RPMI7951 (cell line): ENCODE data around the gene SAMD4B. TPM values are rescaled to one million over a fixed set of nuclear protein-coding genes. Genes with fewer than 3 reads are reported as not detected.
A peak's percentile ranks its signal among the peaks of the same experiment; 100 is the strongest.

ENCODE experiments used
- DNase-seq: peaks from one replicate; pipeline ENCODE4 v3.0.0-alpha.2; 2012; ENCODE audit warnings: low read depth
- total RNA-seq: library from RNA; depleted of rRNA; stranded (reverse); fragments of >200 nt; shearing (Covaris generic); gene quantifications from 2 replicates; pipeline ENCODE4 v1.2.3, GENCODE V29; 2014

SAMD4B gene
- total RNA-seq, 1 experiment from 2014 or later: 41.5 TPM

- peak; percentile 100 for DNase-seq
Observed at GRCh38 chr19:39390751-39391437, 48.7 kb downstream of the SAMD4B start, which contains the start of the genes MED29 and PAF1. Gene MED29, plus strand, starts transcription at chr19:39391378. Its CDS starts 45 bp downstream, at chr19:39391423. Gene PAF1, minus strand, starts transcription at chr19:39391106. Its CDS starts 242 bp downstream, at chr19:39390864.

GRCh38 chr19:39397360-39398296, 55.4 kb downstream of the SAMD4B start:
- peak; percentile 77 for DNase-seq

- peak; percentile 90 for DNase-seq
Observed at GRCh38 chr19:39398297-39398864, 56.2 kb downstream of the SAMD4B start.

- DNase-seq: no peak
Observed at GRCh38 chr19:39399668-39400050, 57.4 kb downstream of the SAMD4B start.

GRCh38 chr19:39400061-39400460, 57.8 kb downstream of the SAMD4B start:
- no peak for DNase-seq

- DNase-seq: no peak
Observed at GRCh38 chr19:39401070-39401548, 58.9 kb downstream of the SAMD4B start.

GRCh38 chr19:39401549-39402345, 59.5 kb downstream of the SAMD4B start:
- DNase-seq: peak; percentile 30

GRCh38 chr19:39402346-39403300, 60.4 kb downstream of the SAMD4B start:
- peak; percentile 90 for DNase-seq

GRCh38 chr19:39403331-39404312, 61.4 kb downstream of the SAMD4B start:
- peak; percentile 97 for DNase-seq

GRCh38 chr19:39405261-39405957, 63.2 kb downstream of the SAMD4B start:
- no peak for DNase-seq

- DNase-seq: no peak
Observed at GRCh38 chr19:39405958-39406655, 63.9 kb downstream of the SAMD4B start.

- peak; percentile 84 for DNase-seq
Observed at GRCh38 chr19:39406656-39407409, 64.6 kb downstream of the SAMD4B start, which contains the start of gene ZFP36. Gene ZFP36, plus strand, starts transcription at chr19:39406847. Its CDS starts 58 bp downstream, at chr19:39406905.

- no peak for DNase-seq
Observed at GRCh38 chr19:39407410-39407659, 65.1 kb downstream of the SAMD4B start.

- DNase-seq: no peak
Observed at GRCh38 chr19:39407660-39408391, 65.6 kb downstream of the SAMD4B start.

GRCh38 chr19:39408392-39409207, 66.4 kb downstream of the SAMD4B start:
- peak; percentile 27 for DNase-seq
